GM12891 (cell line): ENCODE measurements around the gene RBM45.

Source experiments
- DNase-seq: peaks from one replicate; pipeline ENCODE4 v3.0.0; 2011; ENCODE audit warnings: low spot score; ENCODE audit not compliant: insufficient read length
- FAIRE-seq: peaks from 2 replicates; lab custom pipeline; 2011; peaks lifted over from hg19 to GRCh38; lab: Jason Lieb, UNC
- PAX5 ChIP-seq: IDR thresholded peaks from 2 replicates; pipeline ENCODE4 v1.6.1; 2011; ENCODE audit warnings: low read length, moderate library complexity, mild to moderate bottlenecking; ENCODE audit not compliant: insufficient read depth, severe bottlenecking
- POLR2A ChIP-seq: IDR thresholded peaks from 2 replicates; pipeline ENCODE4 v1.6.1; 2011; ENCODE audit warnings: low read depth, low read length, control low read depth
- POLR2AphosphoS5 ChIP-seq: IDR thresholded peaks from 2 replicates; pipeline ENCODE4 v1.6.1; 2011; ENCODE audit warnings: low read depth, low read length, control low read depth
- POU2F2 ChIP-seq: IDR thresholded peaks from 2 replicates; pipeline ENCODE4 v1.6.1; 2011; ENCODE audit warnings: low read depth, mild to moderate bottlenecking, control low read depth, low read length, moderate library complexity
- SPI1 ChIP-seq: IDR thresholded peaks from 2 replicates; pipeline ENCODE4 v1.6.1; 2011; ENCODE audit warnings: low read depth, low read length, control low read depth
- TAF1 ChIP-seq: IDR thresholded peaks from 2 replicates; pipeline ENCODE4 v1.6.1; 2011; ENCODE audit warnings: low read depth, low read length, control low read depth

RBM45 gene

GRCh38 chr2:178155524-178155923 is 43.3 kb downstream of the RBM45 start:
- no peak for TF ChIP-seq TAF1
- no peak for TF ChIP-seq SPI1
- no peak for TF ChIP-seq POLR2AphosphoS5
- no peak for TF ChIP-seq PAX5
- no peak for TF ChIP-seq POU2F2
- TF ChIP-seq POLR2A, result no peak
- no peak for FAIRE-seq
- no peak for DNase-seq

- no peak for TF ChIP-seq PAX5
- no peak for TF ChIP-seq TAF1
- no peak for TF ChIP-seq POLR2AphosphoS5
- TF ChIP-seq POU2F2, result no peak
- TF ChIP-seq POLR2A, result no peak
- TF ChIP-seq SPI1, result no peak
- no peak for DNase-seq
- FAIRE-seq, result no peak
These were observed 45.3 kb downstream of the RBM45 start for GRCh38 chr2:178157574-178157973.

- FAIRE-seq, result no peak
- DNase-seq, result no peak
- TF ChIP-seq POLR2A, result no peak
- TF ChIP-seq TAF1, result no peak
- TF ChIP-seq POLR2AphosphoS5, result no peak
- no peak for TF ChIP-seq PAX5
- no peak for TF ChIP-seq POU2F2
- TF ChIP-seq SPI1, result no peak
These were observed 47.7 kb downstream of the RBM45 start for GRCh38 chr2:178159966-178160365.

- TF ChIP-seq POLR2A, result no peak
- no peak for TF ChIP-seq SPI1
- TF ChIP-seq POU2F2, result no peak
- TF ChIP-seq TAF1, result no peak
- no peak for TF ChIP-seq POLR2AphosphoS5
- FAIRE-seq, result no peak
- no peak for DNase-seq
These were observed 48.4 kb downstream of the RBM45 start for GRCh38 chr2:178160601-178161000.

GRCh38 chr2:178163395-178163794 is 51.2 kb downstream of the RBM45 start:
- TF ChIP-seq POU2F2 (no peak), POLR2A (no peak), POLR2AphosphoS5 (no peak), TAF1 (no peak), PAX5 (no peak), SPI1 (no peak)
- FAIRE-seq (no peak), DNase-seq (no peak)

- TF ChIP-seq POLR2AphosphoS5, result no peak
- no peak for TF ChIP-seq POLR2A
- no peak for TF ChIP-seq PAX5
- DNase-seq (no peak), FAIRE-seq (no peak)
These were observed 51.7 kb downstream of the RBM45 start for GRCh38 chr2:178163911-178164310.

GRCh38 chr2:178173657-178174056 is 61.4 kb downstream of the RBM45 start:
- DNase-seq (no peak), FAIRE-seq (no peak)
- TF ChIP-seq TAF1, result no peak
- TF ChIP-seq POLR2AphosphoS5, result no peak
- no peak for TF ChIP-seq POU2F2
- TF ChIP-seq SPI1, result no peak
- no peak for TF ChIP-seq POLR2A
- TF ChIP-seq PAX5, result no peak

- DNase-seq, result no peak
- TF ChIP-seq PAX5 (no peak), SPI1 (peak; percentile 68)
- no peak for FAIRE-seq
These were observed 64.9 kb downstream of the RBM45 start for GRCh38 chr2:178177066-178177679.
